EL (cell line): ENCODE measurements around the gene RIC8A.
A peak's percentile ranks its signal among the peaks of the same experiment; 100 is the strongest.
"Not testable (repeated sequence)": the region's sequence is repeated elsewhere in the genome, so short reads cannot be mapped to it uniquely, and the experiment has no call there.

Experiments
- DNase-seq: peaks from one replicate; pipeline ENCODE4 v3.0.0-alpha.2; 2016

Gene RIC8A

DNA sequence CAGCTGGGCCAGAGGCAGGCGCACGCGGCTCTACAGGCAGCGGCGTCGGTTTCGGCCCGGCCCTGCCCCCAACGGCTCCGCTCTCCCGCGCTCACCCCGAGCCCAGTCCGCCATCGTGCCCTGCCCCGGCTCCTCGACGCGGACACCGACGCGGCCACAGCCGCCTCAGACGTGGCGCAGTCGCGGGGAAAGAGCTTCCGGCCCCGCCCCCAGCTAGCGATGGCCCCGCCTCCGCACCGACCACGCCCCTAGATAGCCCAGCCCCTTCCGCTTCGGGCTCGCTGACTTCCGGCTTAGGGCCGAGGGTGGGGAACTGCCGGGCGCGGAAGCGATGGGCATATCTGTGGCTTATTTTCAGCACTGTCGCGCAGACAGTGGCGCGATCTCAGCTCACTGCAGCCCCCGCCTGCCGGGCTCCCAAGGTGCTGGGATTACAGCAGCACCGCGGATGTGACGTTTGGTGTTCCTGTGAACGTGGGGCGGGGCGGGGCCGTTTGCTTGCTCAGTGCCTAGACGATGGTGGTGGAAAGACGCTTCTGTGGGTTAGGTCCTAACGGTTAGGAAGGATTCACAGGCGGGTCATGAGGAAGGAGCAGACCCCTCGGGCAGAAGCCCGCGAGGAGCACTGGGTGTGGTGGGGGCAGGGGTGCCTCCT, at the start of gene RIC8A, which contains the start of gene BET1L:
TSS of gene RIC8A (plus strand) at position 501 of the 655 bp plus-strand sequence. CDS start 1,147 bp downstream, outside the sequence.
TSS of gene BET1L (minus strand) at position 192 of the 655 bp plus-strand sequence. CDS start at position 114, 78 bp downstream.
- DNase-seq = peak; percentile 98

DNA sequence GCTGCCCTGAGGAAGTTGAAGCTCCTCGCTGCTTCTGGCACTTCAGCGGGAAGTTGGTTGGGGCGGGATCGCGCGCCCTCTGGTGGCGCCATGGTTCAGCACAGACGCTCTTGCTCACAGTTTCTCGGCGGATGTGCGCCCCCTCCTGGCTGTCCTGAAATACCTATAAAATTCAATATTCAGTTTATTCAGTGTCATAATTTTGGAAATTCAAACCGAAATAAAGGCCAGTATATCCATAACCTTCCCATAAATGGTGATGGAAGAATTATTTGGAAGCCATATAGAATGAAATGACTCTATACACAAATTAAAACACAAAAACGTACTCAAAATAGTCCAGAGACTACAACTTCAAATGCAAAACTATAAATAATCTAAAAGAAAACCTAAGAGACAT, 27.3 kb upstream of the RIC8A start:
- DNase-seq = not testable (repeated sequence)

DNA sequence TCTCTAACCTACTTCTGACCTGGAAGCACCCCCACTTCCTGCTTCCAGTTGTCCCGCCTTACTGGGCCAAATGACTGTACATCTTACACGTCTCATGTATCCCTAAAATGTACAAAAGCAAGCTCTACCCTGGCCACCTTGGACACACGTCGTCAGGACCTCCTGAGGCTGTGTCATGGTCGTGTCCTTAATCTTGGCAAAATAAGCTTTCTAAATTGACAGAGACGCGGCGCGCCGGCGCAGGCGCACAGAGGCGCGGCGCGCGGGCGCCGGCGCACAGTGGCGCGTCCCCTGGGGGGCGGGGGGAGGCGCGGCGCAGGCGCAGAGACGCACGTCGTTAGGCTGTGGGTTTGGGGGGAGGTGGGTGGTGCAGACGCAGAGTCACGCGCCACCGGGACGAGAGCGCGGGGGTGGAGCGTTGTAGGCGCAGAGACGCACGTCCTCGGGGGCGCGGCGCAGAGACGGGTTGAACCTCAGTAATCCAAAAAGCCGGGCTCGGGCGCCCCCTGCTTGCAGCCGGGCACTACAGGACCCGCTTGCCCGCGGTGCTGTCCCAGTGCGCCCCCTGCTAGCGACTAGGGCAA, 18.2 kb upstream of the RIC8A start:
- not testable (repeated sequence) for DNase-seq

- not testable (repeated sequence) for DNase-seq
These were observed 17.6 kb upstream of the RIC8A start for GRCh38 chr11:189843-190311.

DNA sequence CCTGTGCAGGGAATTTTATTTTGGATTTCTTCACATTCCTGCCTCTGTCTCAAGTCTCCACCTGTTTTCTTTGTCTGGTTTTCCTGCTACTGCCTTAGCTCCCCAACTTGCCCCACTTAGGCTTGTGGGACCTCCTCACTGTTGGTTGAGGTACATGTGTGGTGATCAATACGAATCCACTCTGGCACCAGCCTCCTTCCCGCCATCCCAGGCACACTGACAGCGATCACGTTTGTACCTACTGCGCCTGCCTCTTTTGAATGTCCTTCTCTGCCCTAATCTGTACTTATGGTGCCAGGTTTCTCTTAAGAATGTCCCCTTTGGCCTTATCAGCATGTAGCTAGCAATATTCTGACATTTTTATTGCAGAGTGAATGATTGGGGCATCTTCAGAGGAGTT, 17.0 kb upstream of the RIC8A start:
- not testable (repeated sequence) for DNase-seq

DNA sequence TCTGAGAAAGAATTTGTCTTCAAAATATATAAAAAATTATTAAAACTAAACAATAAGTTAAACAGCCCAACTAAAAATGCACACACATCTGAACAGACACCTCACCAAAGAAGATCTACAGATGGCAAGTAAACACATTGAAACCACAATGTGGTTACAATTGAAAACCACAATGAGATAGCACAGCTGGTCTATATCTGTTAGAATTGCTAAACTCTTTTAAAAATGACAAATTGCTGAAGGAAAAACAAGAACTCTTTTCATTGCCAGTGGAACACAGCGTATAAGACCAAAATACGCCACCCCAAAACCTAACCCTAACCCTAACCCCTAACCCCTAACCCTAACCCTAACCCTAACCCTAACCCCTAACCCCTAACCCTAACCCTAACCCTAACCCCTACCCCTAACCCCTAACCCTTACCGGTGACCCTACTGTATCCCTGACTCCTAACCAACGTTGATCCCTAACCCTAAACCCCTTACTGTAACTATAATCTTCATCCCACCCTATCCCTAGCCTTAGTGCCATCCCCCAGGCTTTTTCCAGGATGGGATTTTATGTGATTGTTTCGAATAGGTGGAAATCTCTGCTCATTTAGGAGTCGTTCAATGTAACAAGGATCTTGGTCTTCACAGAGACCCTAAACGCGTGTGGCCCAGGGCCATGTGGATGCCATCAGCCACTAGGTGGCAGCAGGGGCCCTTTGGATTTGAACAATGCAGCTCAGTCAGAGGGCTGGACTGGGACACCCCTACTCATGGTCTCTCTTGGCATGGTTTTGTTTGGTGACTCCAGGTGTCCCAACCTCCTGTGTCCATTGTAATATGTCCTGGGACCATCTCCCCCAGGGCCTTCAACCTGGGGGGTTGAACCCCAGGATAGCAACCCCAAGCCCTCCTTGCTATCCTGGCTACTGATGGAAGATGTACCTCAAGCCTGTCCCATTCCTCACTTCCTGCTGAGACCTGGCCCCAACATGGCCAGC, 15.7 kb upstream of the RIC8A start:
- DNase-seq = not testable (repeated sequence)

DNA sequence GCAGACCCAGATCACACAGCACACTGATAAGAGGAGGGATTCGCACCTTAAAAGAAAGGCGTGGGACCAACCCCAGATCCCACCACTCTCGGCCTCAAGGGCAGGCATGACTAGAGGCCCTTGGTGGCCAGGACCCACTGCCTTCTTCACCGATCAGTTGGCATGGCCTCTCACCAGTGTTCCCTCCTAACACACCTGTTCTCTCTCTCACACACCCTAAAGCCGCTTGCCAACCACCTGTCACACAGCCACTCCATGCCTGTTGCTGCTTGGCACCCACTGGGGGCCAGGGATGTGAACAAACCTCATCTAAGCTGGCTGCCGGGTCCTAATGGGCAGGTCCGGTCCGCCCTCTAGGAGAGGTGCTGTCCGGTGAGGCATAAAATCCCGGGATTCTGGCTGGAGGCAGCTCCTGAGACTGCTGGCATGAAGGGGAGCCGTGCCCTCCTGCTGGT, 14.8 kb upstream of the RIC8A start, which contains the start of gene SCGB1C1:
TSS of gene SCGB1C1 (plus strand) at position 405 of the 455 bp plus-strand sequence. CDS start at position 427, 22 bp downstream.
- DNase-seq = not testable (repeated sequence)

- not testable (repeated sequence) for DNase-seq
These were observed 14.0 kb upstream of the RIC8A start for GRCh38 chr11:193481-193880.

DNA sequence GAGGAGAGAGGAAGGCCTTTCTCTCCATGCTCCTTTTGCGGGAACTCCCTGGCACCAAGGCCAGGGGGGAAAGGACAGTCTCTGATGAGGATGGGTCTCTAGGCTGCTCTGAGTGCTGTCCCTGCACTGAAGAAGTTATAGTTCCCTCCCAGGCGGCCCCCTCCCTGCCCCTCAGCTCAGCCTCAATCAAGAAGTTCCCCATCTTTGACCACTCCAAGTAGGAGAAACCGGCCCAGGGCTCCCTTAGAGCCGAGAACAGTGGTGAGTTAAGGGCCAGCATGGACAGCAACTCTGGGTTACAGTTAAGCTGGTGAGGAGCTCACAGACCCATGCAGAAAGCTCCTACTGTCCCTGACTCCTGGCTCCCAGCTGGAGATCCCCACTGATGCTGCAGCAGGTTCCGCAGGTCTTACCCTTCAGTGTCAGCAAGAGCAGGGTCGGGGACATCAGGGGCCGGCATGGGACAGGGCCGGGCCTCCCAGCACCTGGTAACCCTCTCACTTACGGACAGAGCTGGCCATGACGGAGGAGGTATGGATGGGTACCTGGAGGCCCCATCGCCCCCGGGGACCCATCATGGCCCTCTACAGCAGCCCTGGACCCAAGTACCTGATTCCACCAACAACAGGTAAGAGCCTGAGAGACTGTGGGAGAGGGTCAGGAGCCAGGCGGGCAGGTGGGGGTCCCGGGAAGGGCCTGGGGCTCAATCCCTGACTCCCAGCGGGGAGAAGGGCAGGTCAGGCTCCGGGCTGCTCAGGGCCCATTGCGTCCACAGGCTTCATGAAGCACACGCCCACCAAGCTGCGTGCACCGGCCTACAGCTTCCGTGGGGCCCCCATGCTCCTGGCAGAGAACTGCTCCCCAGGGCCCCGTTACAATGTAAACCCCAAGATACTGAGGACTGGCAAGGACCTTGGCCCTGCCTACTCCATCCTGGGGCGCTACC, 10.4 kb upstream of the RIC8A start:
- DNase-seq = no peak

DNA sequence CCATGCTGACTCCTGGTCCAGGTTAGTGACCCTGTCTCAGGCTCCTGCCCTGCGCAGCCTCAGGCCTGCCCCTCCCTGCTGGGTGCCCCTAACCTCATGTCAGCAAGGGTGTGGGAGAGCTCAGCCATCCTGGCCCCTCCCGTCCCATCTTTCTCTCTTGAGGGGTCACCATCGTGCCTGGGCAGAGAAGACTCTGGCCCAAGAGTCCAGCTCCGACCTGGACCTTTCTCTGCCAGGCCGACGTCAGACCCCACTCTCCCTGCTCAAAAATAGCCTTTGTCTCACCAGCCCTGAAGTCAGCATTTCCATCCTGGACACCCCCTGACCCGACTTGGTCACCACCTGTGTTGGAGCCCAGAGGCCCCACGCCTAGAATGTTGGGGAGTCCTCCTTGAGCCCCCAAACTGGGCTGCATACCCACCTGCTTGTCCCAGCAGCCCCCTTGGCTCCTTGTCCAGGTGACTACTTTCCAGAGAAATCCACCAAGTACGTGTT, 9.7 kb upstream of the RIC8A start:
- DNase-seq = no peak

DNA sequence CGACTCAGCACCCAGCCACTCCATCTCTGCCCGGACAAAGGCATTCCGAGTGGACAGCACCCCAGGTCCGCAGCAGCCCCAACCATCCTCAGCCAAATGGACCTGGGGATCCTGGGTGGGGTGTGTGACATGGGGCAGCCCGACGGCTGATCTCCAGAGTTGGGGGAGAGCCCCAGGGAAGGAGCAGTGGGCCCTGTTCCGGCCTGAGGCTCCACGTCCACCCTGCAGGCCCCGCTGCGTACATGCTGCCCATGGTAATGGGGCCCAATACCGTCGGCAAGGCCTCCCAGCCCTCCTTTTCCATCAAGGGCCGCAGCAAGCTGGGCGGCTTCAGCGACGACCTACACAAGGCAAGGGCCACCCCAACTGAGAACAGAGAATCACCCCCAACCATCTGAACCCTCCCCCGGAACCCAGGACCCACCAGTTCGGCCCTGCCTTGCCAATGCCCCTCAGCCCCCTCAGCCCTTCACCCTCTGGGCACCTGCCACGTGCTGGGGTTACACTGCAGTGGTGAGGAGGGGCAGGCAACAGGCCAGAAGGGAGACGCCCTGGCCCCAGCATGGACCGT, 9.2 kb upstream of the RIC8A start:
- no peak for DNase-seq

- DNase-seq = no peak
These were observed 8.4 kb upstream of the RIC8A start for GRCh38 chr11:199004-199581.

DNA sequence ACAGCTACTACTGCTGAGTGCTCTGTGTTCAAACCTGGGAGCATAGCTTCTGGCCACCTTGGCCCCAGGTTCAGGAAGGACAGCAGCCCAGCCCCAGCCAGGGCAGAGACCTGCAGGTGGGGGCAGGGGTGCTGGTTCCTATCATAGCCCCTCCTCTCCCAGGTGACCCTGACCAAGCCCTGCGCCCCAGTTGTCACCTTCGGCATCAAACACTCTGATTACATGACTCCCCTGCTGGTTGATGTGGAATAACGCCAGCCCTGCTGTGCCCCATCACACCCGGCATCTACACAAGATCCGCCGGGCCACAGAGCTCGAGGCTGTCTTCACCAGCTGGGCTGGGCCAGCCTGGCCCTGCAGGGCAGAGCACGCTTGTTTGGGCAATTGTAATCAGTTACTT, 7.7 kb upstream of the RIC8A start:
- DNase-seq = no peak

GRCh38 chr11:200224-201003, 7.1 kb upstream of the RIC8A start:
- DNase-seq = no peak

DNA sequence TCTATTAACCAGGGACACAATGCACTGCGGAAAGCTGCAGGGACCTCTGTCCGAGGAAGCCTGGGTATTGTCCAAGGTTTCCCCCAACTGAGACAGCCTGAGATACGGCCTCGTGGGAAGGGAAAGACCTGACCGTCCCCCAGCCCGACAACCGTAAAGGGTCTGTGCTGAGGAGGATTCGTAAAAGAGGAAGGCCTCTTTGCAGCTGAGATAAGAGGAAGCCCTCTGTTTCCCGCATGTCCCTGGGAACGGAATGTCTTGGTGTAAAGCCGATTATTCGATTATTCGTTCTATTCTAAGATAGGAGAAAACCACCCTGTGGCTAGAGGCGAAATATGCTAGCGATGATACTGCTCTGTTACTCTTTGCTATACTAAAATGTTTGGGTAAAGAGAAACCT, 5.5 kb upstream of the RIC8A start:
- DNase-seq = no peak

GRCh38 chr11:202490-202889, 5.0 kb upstream of the RIC8A start:
- DNase-seq = no peak

- no peak for DNase-seq
These were observed 4.2 kb upstream of the RIC8A start for GRCh38 chr11:203056-203944.

DNA sequence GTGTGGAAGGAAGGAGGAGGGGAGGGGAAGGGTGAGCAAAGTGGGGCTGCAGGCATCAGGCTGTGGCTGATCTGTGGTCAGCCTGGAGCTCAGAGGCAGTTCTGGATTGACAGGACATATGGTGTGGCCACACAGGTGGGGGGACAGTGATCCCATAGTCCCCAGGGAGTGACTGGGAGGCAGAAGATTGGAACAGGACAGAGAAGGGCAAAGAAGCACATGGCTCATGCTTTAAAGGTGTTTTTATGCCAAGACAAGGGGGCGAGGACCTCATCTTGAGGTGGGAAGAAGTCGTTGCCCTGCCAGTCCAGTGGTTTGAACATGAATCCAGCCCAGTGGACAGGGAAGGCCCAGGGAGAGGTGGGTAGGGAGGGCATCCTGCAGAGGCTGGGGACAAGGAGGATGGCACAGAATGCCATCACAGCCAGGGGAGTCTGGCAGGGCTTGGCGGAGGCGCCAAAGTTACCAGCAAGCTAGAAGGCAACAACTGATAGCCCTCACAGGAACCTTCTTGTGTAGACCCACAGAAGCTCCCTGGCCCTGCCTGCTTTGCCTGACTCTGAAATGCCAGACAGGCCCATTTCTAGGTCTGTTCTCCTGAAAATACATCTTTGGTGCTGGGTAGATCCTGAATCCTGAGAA, 3.4 kb upstream of the RIC8A start:
- DNase-seq = no peak
